ENCODE results near the gene DENND1B.

DNA sequence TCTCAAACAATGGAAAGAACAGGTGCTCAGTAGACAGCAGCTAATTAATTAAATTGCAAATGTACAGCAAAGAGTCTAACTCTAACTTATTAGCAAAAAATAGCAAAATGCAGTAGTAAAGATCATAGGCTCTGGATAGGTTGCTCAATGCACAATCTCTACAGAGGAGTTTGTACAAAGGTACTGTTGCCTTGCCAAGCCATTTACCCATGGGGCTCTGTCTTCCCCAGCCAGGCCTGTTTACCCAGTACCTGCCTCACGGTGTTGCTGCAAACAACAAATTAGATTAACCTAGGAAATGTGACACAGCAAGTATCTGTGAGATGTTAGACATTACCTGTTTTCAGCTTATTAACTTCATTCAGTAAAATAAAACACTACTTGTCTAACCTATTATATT, 222.0 kb downstream of the DENND1B start:
- no peak for TF ChIP-seq CTCF (IDR thresholded peaks at IDR 0.05; ENCODE audit: low read depth, low read length)
- no peak for TF ChIP-seq EZH2phosphoT487 (IDR thresholded peaks at IDR 0.05; ENCODE audit: low read depth)

All from OCI-LY3 (cell line).